A172 (cell line): ENCODE data around the gene SLC1A7. TPM values are rescaled to one million over a fixed set of nuclear protein-coding genes. Genes with fewer than 3 reads are reported as not detected.

Source experiments
- DNase-seq: peaks from one replicate; pipeline ENCODE4 v3.0.0-alpha.2; 2015; ENCODE audit warnings: low spot score
- total RNA-seq: library from RNA; depleted of rRNA; stranded (reverse); fragments of >200 nt; shearing (Covaris generic); gene quantifications from 2 replicates; pipeline ENCODE4 v1.2.3, GENCODE V29; 2014; rRNA removed

SLC1A7 gene
- total RNA-seq, 1 experiment from 2014 or later: not detected

DNA sequence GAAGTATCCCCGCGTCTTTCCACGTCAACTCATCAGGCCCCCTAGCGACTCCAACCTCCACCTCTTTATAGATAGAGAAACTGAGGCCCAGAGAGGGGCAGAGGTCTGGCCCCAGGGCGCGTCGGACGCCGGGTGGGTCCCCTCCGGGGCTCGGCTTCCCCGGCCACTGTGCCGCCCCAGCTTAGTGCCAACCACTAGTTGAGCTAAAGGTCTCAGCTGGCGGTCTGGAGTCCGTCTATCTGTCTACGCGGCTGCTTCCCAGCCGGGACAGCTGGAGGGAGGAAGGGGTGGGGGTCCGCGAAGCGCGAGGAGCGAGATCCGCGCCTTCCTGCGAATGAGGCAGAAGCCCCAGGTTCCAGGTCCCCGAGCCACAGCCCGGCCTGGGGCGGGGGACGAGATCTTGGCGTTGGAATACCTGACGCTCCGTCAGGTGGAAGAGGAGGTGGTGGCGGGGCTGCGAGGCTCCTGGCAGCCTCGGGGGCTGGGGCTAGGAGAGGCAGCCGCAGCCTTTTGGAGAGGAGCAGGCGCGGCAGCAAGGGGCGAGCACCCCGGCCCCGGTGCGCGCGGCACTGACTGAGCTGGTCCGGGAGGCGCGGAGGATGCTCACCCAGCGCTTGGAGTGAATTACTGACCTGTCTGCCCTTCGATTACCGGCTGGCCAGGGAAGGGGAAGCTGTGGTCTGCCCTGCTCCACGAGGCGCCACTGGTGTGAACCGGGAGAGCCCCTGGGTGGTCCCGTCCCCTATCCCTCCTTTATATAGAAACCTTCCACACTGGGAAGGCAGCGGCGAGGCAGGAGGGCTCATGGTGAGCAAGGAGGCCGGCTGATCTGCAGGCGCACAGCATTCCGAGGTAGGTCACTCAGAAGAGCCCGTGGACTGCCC, 79.5 kb downstream of the SLC1A7 start:
- no peak for DNase-seq

- DNase-seq: no peak
Measured at GRCh38 chr1:53061859-53062707, 80.4 kb downstream of the SLC1A7 start, which contains the start of gene PODN. Gene PODN (plus strand): TSS chr1:53062213. CDS start chr1:53069856, 7,643 bp downstream.

DNA sequence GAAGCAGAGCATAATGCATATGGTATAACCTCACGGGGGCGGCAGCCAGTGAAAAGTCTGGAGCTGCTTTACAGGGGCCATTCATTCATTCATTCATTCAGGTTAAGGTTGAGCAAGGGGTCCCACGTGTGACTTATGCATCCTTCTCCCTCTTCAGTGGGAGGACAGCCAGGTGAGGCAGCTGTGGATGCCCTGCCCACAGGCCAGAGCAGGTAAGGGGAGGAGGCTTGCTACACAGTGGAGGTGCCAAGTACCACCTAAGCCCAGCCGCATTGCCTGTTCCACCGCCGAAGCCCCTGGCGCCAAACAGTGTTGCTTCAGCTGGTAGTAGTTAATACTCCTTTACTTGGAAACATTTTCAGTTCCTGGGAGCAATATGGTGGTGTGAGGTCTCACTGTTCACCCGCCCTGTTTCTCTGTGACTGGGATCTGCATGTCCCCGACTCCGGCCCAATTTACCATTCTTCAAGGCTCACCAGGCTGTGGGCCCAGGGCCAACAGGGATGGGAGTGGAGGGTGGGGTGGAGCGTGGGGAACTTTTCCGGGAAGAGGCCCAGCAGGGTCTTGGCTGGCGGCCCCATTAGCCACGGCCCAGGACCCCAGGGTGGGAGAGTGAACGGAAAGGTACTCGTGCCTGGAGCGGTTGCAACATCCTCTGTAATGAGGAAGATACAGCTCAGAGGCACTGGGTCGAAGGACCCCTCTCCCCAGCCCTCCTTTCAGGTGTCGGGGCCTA, 81.1 kb downstream of the SLC1A7 start:
- no peak for DNase-seq

DNA sequence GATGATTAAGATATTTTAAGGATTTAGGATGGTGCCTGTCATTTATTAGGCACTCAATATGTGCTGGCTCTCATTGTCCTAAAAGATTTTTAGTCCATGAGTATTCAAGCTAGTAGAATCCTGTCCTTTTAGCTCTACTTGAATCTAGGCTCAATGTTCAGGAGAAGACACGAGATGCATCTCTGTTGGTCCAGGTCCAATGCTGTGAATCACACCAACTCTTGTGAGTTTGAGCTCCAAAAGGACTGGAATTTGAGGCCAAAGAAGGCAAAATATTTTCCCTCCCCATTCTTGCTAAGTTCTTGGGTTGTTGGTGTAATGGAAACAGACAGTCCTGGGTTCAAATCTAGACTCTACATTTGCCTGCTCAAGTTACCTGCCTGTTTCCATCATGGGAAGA, 81.9 kb downstream of the SLC1A7 start:
- no peak for DNase-seq

DNA sequence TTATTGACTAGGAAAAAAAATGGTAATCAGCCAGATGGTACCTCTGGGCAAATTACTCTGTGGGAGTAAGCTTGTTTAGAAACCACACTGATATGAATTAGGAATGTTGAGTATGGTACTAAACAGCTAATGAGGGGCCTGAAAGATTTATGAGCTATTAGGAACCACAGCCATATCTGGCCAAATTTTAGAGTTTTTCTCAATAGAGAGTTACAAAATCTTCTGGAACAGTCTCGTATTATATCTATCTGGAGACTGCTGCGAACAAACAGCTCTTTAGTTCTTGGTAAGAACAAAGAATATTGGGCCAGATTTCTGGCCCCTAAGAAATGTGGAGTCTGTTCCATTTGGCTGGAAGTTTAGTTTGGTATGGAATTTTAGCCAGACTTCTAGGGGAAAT, 85.3 kb downstream of the SLC1A7 start:
- no peak for DNase-seq

DNA sequence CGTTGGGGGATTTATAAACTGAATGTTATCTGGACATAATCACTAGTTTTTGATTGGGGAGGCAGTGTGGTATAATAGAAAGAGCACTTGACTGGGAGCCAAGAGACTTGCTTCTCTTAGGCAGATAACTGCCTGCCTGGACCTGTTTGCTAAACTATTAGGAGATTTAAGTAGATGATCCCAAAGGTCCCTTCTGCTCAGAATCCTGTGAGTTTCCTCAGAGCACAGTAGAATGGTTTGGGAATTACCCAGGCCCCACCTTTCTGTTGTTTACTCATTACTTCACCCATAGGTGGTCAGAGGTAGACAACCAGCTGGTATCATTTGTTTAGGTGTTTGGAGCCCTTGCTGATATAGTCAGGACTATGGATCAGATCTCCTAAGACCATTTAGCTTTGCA, 90.8 kb downstream of the SLC1A7 start:
- DNase-seq: no peak

DNA sequence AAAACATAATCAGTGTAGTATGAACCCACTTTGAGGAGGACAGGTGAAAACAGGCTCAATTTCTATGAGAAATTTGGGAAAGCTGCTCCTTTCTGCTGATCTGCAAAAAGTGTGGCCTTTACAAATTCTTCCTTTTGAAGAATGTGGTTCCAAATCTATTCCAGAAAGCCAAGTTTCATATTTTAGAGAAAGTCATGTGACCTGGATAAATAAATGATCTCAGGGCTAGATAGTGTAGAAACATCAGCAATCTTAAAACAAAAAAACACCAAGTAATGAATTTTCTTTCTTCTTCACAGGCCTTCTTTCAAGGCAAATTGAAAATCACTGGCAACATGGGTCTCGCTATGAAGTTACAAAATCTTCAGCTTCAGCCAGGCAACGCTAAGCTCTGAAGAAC, 92.1 kb downstream of the SLC1A7 start:
- DNase-seq: no peak

DNA sequence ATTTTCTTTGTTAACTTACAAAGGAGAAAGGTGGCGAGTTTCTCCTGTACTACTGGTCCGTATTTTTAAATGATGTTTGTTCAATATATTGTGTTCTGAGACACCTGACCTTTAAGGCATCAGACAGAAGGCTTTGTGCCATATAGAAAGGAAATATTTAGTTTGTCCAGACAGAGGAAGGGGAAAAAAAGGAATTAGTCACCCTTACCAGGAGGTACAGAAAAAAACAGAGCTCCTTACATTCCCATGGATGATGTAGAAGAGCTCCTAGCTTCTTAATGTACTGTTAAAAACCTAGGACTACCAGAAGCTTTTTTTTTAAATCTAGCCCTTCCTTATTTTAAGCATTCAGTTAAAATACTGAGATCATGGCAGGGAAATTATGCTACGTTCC, 92.9 kb downstream of the SLC1A7 start:
- DNase-seq: no peak

- no peak for DNase-seq
Measured at GRCh38 chr1:53048960-53049573, 93.4 kb downstream of the SLC1A7 start.

- peak; percentile 87 for DNase-seq
Measured at GRCh38 chr1:53047737-53048736, 94.4 kb downstream of the SLC1A7 start.

DNA sequence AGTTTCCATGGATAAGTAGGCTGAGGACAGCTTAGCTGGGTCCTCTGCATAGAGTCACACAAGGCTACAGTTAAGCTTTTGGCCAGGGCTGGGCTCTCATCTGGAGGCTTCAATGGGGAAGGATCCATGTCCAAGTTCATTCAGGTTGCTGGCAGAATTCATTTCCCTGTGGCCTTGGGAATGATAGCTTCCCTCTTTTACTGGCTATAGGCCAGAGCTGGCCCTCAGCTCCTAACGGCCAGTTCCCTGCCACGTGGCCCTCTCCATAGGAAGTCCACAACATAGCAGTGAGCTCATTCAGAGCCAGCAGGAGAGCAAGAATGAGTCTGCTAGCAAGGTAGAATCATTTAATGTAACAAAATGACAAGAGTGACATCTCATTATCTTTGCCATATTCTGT, 95.5 kb downstream of the SLC1A7 start:
- DNase-seq: peak; percentile 66

- no peak for DNase-seq
Measured at GRCh38 chr1:53044926-53045325, 97.5 kb downstream of the SLC1A7 start.

DNA sequence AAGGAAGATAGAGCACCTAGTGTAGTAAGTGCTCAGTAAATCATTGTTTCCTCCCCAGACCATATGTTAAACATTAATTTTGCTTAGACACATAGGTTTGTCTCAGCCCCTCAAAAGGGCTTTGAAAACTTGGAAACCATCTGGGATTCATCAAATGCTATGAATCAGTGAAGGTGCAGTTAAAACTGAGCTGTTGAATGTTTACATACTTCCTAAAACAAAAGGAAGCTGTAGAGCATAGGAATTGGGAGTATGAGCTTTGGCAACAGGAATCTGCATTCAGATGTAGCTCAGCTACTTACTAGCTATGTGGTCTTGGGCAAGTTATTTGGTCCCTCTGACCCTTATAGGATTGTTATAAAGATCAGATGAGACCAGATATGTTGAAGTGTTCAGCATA, 99.2 kb downstream of the SLC1A7 start:
- no peak for DNase-seq

DNA sequence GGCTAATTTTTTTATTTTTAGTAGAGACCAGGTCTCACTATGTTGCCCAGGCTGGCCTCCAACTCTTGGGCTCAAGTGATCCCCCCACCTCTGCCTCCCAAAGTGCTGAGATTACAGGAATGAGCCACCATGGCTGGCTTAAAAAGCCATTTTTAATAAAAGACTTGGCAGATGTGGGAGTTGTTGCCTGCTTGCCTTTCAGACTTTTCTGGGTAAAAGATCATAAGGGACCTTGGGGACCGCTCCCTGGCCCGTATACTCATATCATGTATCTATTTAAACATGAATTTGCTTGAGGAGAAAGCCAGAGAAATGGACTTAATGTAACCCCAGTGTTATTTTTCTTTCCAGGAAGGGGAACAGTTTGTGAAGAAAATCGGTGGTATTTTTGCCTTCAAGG, 103.9 kb downstream of the SLC1A7 start:
- no peak for DNase-seq

Other genes starting within 250 kb of the SLC1A7 start
- not detected in 2 replicates for gene ECHDC2, start 220.9 kb downstream of the SLC1A7 start, total RNA-seq
- 180 and 182 TPM in 2 replicates for gene SCP2, start 215.4 kb downstream of the SLC1A7 start, total RNA-seq
- not detected in 2 replicates for gene PODN, start 80.4 kb downstream of the SLC1A7 start, total RNA-seq
- gene CPT2, start 54.2 kb upstream of the SLC1A7 start, total RNA-seq: 13.9 and 18.4 TPM in 2 replicates
- gene CZIB, start 78.0 kb upstream of the SLC1A7 start, total RNA-seq: 51.1 and 58.8 TPM in 2 replicates
- gene MAGOH, start 95.9 kb upstream of the SLC1A7 start, total RNA-seq: 54.1 and 73.2 TPM in 2 replicates
- gene LRP8, start 185.4 kb upstream of the SLC1A7 start, total RNA-seq: 19.3 and 27.6 TPM in 2 replicates